Karpas-422 (cell line): Measurements from ENCODE around the gene RHNO1. TPM values are rescaled to one million over a fixed set of nuclear protein-coding genes. Genes with fewer than 3 reads are reported as not detected.

Experiments
- DNase-seq: peaks from one replicate; pipeline ENCODE4 v3.0.0-alpha.2; 2015
- H2AFZ ChIP-seq: fragments of 200-600 bp; sonication (generic); 2 replicates; pipeline ENCODE4 v1.6.1; 2014; ENCODE audit warnings: antibody characterized with exemption, low read length, mixed read lengths
- H3K27ac ChIP-seq: fragments of 200-600 bp; sonication (generic); 2 replicates; pipeline ENCODE4 v1.5.1; 2014; ENCODE audit warnings: mild to moderate bottlenecking, low read length, moderate library complexity
- H3K27me3 ChIP-seq: fragments of 200-600 bp; sonication (generic); 2 replicates; pipeline ENCODE4 v1.6.1; 2014; ENCODE audit warnings: low read length, mixed read lengths
- H3K36me3 ChIP-seq: fragments of 200-600 bp; sonication (generic); 2 replicates; pipeline ENCODE4 v1.6.1; 2014; ENCODE audit warnings: low read length, mixed read lengths; ENCODE audit not compliant: insufficient read depth
- H3K4me1 ChIP-seq: fragments of 200-600 bp; sonication (generic); 2 replicates; pipeline ENCODE4 v1.6.1; 2014; ENCODE audit warnings: mild to moderate bottlenecking, low read length, mixed read lengths
- H3K4me2 ChIP-seq: fragments of 200-600 bp; sonication (generic); 2 replicates; pipeline ENCODE4 v1.6.1; 2014; ENCODE audit warnings: low read length, low read depth, mild to moderate bottlenecking; ENCODE audit not compliant: poor library complexity, severe bottlenecking
- H3K4me3 ChIP-seq: fragments of 200-600 bp; sonication (generic); 2 replicates; pipeline ENCODE4 v1.5.1; 2014; ENCODE audit warnings: mild to moderate bottlenecking, antibody characterized with exemption, low read length, mixed read lengths
- H3K79me2 ChIP-seq: fragments of 200-600 bp; sonication (generic); 2 replicates; pipeline ENCODE4 v1.6.1; 2014; ENCODE audit warnings: mild to moderate bottlenecking, low read length, mixed read lengths
- H3K9ac ChIP-seq: fragments of 200-600 bp; sonication (generic); 2 replicates; pipeline ENCODE4 v1.6.0; 2014; ENCODE audit warnings: low read length
- H3K9me2 ChIP-seq: fragments of 200-600 bp; sonication (generic), shearing (Covaris generic); replicated peaks from 2 replicates; pipeline ENCODE4 v1.6.0; 2014; ENCODE audit warnings: mild to moderate bottlenecking, low read length, moderate library complexity; ENCODE audit not compliant: insufficient read depth
- H3K9me3 ChIP-seq: fragments of 300-700, 200-600 bp; sonication (generic); 2 replicates; pipeline ENCODE4 v1.6.1; 2014; ENCODE audit warnings: low read length, mixed read lengths
- H4K20me1 ChIP-seq: fragments of 200-600 bp; sonication (generic); 2 replicates; pipeline ENCODE4 v1.6.1; 2014; ENCODE audit warnings: mild to moderate bottlenecking, antibody characterized with exemption, low read length, low read depth; ENCODE audit not compliant: insufficient read depth
- total RNA-seq: library from RNA; depleted of rRNA; stranded (reverse); fragments of >200 nt; shearing (Covaris generic); gene quantifications from 2 replicates; pipeline ENCODE4 v1.2.3, GENCODE V29; 2014; ENCODE audit warnings: low replicate concordance

The RHNO1 gene
- total RNA-seq, 1 experiment from 2014 or later, result 45.6 TPM

GRCh38 chr12:2836574-2836973 is 40.4 kb upstream of the RHNO1 start:
- Histone ChIP-seq H3K9ac (no peak overlapping the region), H3K9me3 (no peaks in the 10 kb centered on the region), H4K20me1 (no peaks in the 10 kb centered on the region), H3K4me1 (no peaks in the 10 kb centered on the region; the same call in 1 of the 2 replicates), H3K27ac (no peak overlapping the region), H3K4me2 (no peak overlapping the region), H2AFZ (no peak overlapping the region), H3K4me3 (no peak overlapping the region), H3K36me3 (peaks cover 19% of the 10 kb centered on the region; the same call in 1 of the 2 replicates), H3K9me2 (no peaks in the 10 kb centered on the region), H3K27me3 (no peaks in the 10 kb centered on the region), H3K79me2 (no peaks in the 10 kb centered on the region)
- no peak for DNase-seq

GRCh38 chr12:2841056-2841650 is 35.9 kb upstream of the RHNO1 start:
- H3K4me3 ChIP-seq, result no peak overlapping the region
- H3K4me2 ChIP-seq, result no peak overlapping the region
- H3K4me1 ChIP-seq, result no peaks in the 10 kb centered on the region
- no peaks in the 10 kb centered on the region for H3K27me3 ChIP-seq
- H3K9me3 ChIP-seq, result no peaks in the 10 kb centered on the region
- no peak overlapping the region for H2AFZ ChIP-seq
- H3K9ac ChIP-seq, result no peak overlapping the region
- no peak overlapping the region for H3K27ac ChIP-seq
- no peak for DNase-seq
- H4K20me1 ChIP-seq, result no peaks in the 10 kb centered on the region
- H3K36me3 ChIP-seq, result peaks cover 19% of the 10 kb centered on the region; the same call in 1 of the 2 replicates
- H3K79me2 ChIP-seq, result no peaks in the 10 kb centered on the region
- H3K9me2 ChIP-seq, result no peaks in the 10 kb centered on the region

- Histone ChIP-seq H3K4me1 (no peaks in the 10 kb centered on the region), H3K9ac (no peak overlapping the region), H2AFZ (no peak overlapping the region), H3K27me3 (no peaks in the 10 kb centered on the region), H3K36me3 (peaks cover 11% of the 10 kb centered on the region; the same call in 1 of the 2 replicates), H3K9me3 (no peaks in the 10 kb centered on the region), H3K4me2 (no peak overlapping the region), H3K4me3 (no peak overlapping the region), H3K9me2 (no peaks in the 10 kb centered on the region), H3K27ac (no peak overlapping the region), H3K79me2 (no peaks in the 10 kb centered on the region), H4K20me1 (no peaks in the 10 kb centered on the region)
- no peak for DNase-seq
These were observed 34.1 kb upstream of the RHNO1 start for GRCh38 chr12:2842948-2843347.

- H4K20me1 ChIP-seq, result no peaks in the 10 kb centered on the region
- H3K4me2 ChIP-seq, result no peak overlapping the region
- no peak overlapping the region for H3K9ac ChIP-seq
- no peaks in the 10 kb centered on the region for H3K9me2 ChIP-seq
- H3K27me3 ChIP-seq, result no peaks in the 10 kb centered on the region
- DNase-seq, result no peak
- no peaks in the 10 kb centered on the region for H3K79me2 ChIP-seq
- H3K27ac ChIP-seq, result no peak overlapping the region
- H3K4me1 ChIP-seq, result no peaks in the 10 kb centered on the region
- H2AFZ ChIP-seq, result no peak overlapping the region
- H3K9me3 ChIP-seq, result no peaks in the 10 kb centered on the region
- no peak overlapping the region for H3K4me3 ChIP-seq
- H3K36me3 ChIP-seq, result peaks cover 5% of the 10 kb centered on the region; the same call in 1 of the 2 replicates
These were observed 32.2 kb upstream of the RHNO1 start for GRCh38 chr12:2844786-2845185.

- Histone ChIP-seq H3K9me2 (no peaks in the 10 kb centered on the region), H3K36me3 (peaks cover 5% of the 10 kb centered on the region; the same call in 1 of the 2 replicates), H3K9me3 (no peaks in the 10 kb centered on the region), H3K4me3 (no peak overlapping the region), H3K9ac (no peak overlapping the region), H3K4me1 (no peaks in the 10 kb centered on the region), H3K27me3 (no peaks in the 10 kb centered on the region), H4K20me1 (no peaks in the 10 kb centered on the region), H3K27ac (no peak overlapping the region), H3K4me2 (no peak overlapping the region), H2AFZ (no peak overlapping the region), H3K79me2 (no peaks in the 10 kb centered on the region)
- no peak for DNase-seq
These were observed 31.7 kb upstream of the RHNO1 start for GRCh38 chr12:2845280-2845679.

GRCh38 chr12:2851931-2852330 is 25.1 kb upstream of the RHNO1 start:
- no peaks in the 10 kb centered on the region for H3K9me2 ChIP-seq

GRCh38 chr12:2853626-2854025 is 23.4 kb upstream of the RHNO1 start:
- no peaks in the 10 kb centered on the region for H4K20me1 ChIP-seq
- peak; percentile 58 for DNase-seq

More at GRCh38 chr12:2851931-2852330, 25.1 kb upstream of the RHNO1 start:
- H3K4me1 ChIP-seq, result peaks cover 10% of the 10 kb centered on the region
- H3K4me3 ChIP-seq, result no peak overlapping the region
- H3K9ac ChIP-seq, result no peak overlapping the region
- no peaks in the 10 kb centered on the region for H4K20me1 ChIP-seq
- H3K27me3 ChIP-seq, result no peaks in the 10 kb centered on the region
- DNase-seq, result no peak
- no peaks in the 10 kb centered on the region for H3K79me2 ChIP-seq
- no peak overlapping the region for H2AFZ ChIP-seq
- no peaks in the 10 kb centered on the region for H3K9me3 ChIP-seq
- no peak overlapping the region for H3K4me2 ChIP-seq
- no peak overlapping the region for H3K27ac ChIP-seq
- no peaks in the 10 kb centered on the region for H3K36me3 ChIP-seq

GRCh38 chr12:2854669-2855453 is 22.2 kb upstream of the RHNO1 start:
- DNase-seq, result no peak
- Histone ChIP-seq H3K36me3 (peaks cover 14% of the 10 kb centered on the region; the same call in 1 of the 2 replicates), H3K79me2 (no peaks in the 10 kb centered on the region), H3K9ac (no peak overlapping the region), H3K4me3 (no peak overlapping the region), H3K4me1 (peaks cover 22% of the 10 kb centered on the region), H3K27ac (no peak overlapping the region), H3K9me3 (no peaks in the 10 kb centered on the region), H3K4me2 (no peak overlapping the region), H4K20me1 (no peaks in the 10 kb centered on the region), H3K27me3 (no peaks in the 10 kb centered on the region), H2AFZ (no peak overlapping the region), H3K9me2 (no peaks in the 10 kb centered on the region)

More at GRCh38 chr12:2853626-2854025, 23.4 kb upstream of the RHNO1 start:
- no peak overlapping the region for H3K27ac ChIP-seq
- no peak overlapping the region for H2AFZ ChIP-seq
- no peaks in the 10 kb centered on the region for H3K27me3 ChIP-seq
- peaks cover 1% of the 10 kb centered on the region; the same call in 1 of the 2 replicates for H3K36me3 ChIP-seq
- no peaks in the 10 kb centered on the region for H3K79me2 ChIP-seq
- no peaks in the 10 kb centered on the region for H3K9me3 ChIP-seq
- H3K4me1 ChIP-seq, result peaks cover 21% of the 10 kb centered on the region
- no peak overlapping the region for H3K4me3 ChIP-seq
- H3K9me2 ChIP-seq, result no peaks in the 10 kb centered on the region
- H3K9ac ChIP-seq, result no peak overlapping the region
- H3K4me2 ChIP-seq, result no peak overlapping the region
